GM19043 (cell line): Measurements from ENCODE around the gene UTS2R.
"Not testable (repeated sequence)": the region's sequence is repeated elsewhere in the genome, so short reads cannot be mapped to it uniquely, and the experiment has no call there.

ENCODE experiments used
- ATAC-seq: cut with Tn5 transposase; IDR thresholded peaks from one replicate; pipeline ENCODE4 v1.9.1; 2021; ENCODE audit warnings: low read depth; ENCODE audit not compliant: unreplicated experiment

UTS2R gene

GRCh38 chr17:82351713-82352488 lies 19.7 kb upstream of the UTS2R start:
- ATAC-seq: no peak

GRCh38 chr17:82353484-82353883 lies 18.1 kb upstream of the UTS2R start:
- ATAC-seq: no peak

GRCh38 chr17:82354804-82355308 lies 16.7 kb upstream of the UTS2R start:
- ATAC-seq: no peak

GRCh38 chr17:82355770-82356427 lies 15.7 kb upstream of the UTS2R start:
- no peak for ATAC-seq

- ATAC-seq: no peak
Measured at GRCh38 chr17:82356845-82357355, 14.7 kb upstream of the UTS2R start.

GRCh38 chr17:82357394-82357793 lies 14.2 kb upstream of the UTS2R start:
- no peak for ATAC-seq

- no peak for ATAC-seq
Measured at GRCh38 chr17:82358465-82359350, 12.9 kb upstream of the UTS2R start, which contains the start of gene TEX19. Gene TEX19, plus strand, starts transcription at chr17:82359247. Its CDS starts 2,904 bp downstream, at chr17:82362151.

- not testable (repeated sequence) for ATAC-seq
Measured at GRCh38 chr17:82359451-82360074, 12.0 kb upstream of the UTS2R start.

GRCh38 chr17:82361885-82362633 lies 9.5 kb upstream of the UTS2R start:
- ATAC-seq: no peak

GRCh38 chr17:82365606-82366295 lies 5.8 kb upstream of the UTS2R start:
- no peak for ATAC-seq

GRCh38 chr17:82366749-82367148 lies 4.8 kb upstream of the UTS2R start:
- no peak for ATAC-seq

- ATAC-seq: no peak
Measured at GRCh38 chr17:82367724-82368524, 3.6 kb upstream of the UTS2R start.

GRCh38 chr17:82369211-82369610 lies 2.4 kb upstream of the UTS2R start:
- ATAC-seq: no peak

GRCh38 chr17:82370471-82371332 lies 863 bp upstream of the UTS2R start:
- ATAC-seq: no peak

GRCh38 chr17:82372249-82373071 lies 895 bp downstream of the UTS2R start:
- no peak for ATAC-seq

GRCh38 chr17:82373072-82373452 lies 1.5 kb downstream of the UTS2R start:
- not testable (repeated sequence) for ATAC-seq
